Endothelial cell of umbilical vein (primary cell): ENCODE data around the gene ZG16. TPM values are rescaled to one million over a fixed set of nuclear protein-coding genes. Genes with fewer than 3 reads are reported as not detected.

Experiments
- BruUV-seq: library from RNA; stranded (reverse); fragments of 400-500 nt; replicated peaks from 2 replicates; lab custom pipeline; 2021; lab: Mats Ljungman, UMichigan
- CTCF ChIA-PET: fragments of 300-600, 350-600 bp; sonication (Branson Sonifier 250); formaldehyde crosslinking; loops from one replicate; lab custom pipeline; 2021; ENCODE audit warnings: antibody characterized with exemption, inconsistent platforms; lab: Charles Lee
- POLR2A ChIA-PET: fragments of 300-600, 350-600 bp; sonication (Branson Sonifier 250); formaldehyde crosslinking; loops from one replicate; lab custom pipeline; 2021; ENCODE audit warnings: antibody characterized with exemption, inconsistent platforms; lab: Charles Lee
- DNase-seq: peaks from one replicate; pipeline ENCODE4 v3.0.0-alpha.2; 2011; ENCODE audit warnings: low read depth, low spot score
- FAIRE-seq: peaks from 2 replicates; lab custom pipeline; 2011; peaks lifted over from hg19 to GRCh38; lab: Jason Lieb, UNC
- H2AFZ ChIP-seq: 2 replicates; pipeline ENCODE4 v1.6.0; 2012; ENCODE audit warnings: low read depth, low read length, control low read depth, inconsistent platforms
- H3K27ac ChIP-seq: 2 replicates; pipeline ENCODE4 v1.5.1; 2011; ENCODE audit warnings: low read depth, mild to moderate bottlenecking, control low read depth, low read length, moderate library complexity; ENCODE audit not compliant: insufficient read depth
- H3K27me3 ChIP-seq, 2 experiments: 2 replicates each; pipeline versions ENCODE4 v1.6.0 to v1.6.1; 2011; ENCODE audit warnings: low read length in 2 of 2, mixed read lengths in 1 of 2; ENCODE audit not compliant: control insufficient read depth in 2 of 2, insufficient read depth in 2 of 2
- H3K36me3 ChIP-seq, 2 experiments: 2 replicates in 1 of 2; 3 replicates in 1 of 2; pipeline ENCODE4 v1.5.1; 2011; ENCODE audit warnings: low read length in 2 of 2, mild to moderate bottlenecking in 1 of 2, moderate library complexity in 1 of 2; ENCODE audit not compliant: control insufficient read depth in 2 of 2, insufficient read depth in 2 of 2; ENCODE audit errors: extremely low read depth in 1 of 2
- H3K4me1 ChIP-seq: 3 replicates; pipeline ENCODE4 v1.5.1; 2011; ENCODE audit warnings: mild to moderate bottlenecking, low read length; ENCODE audit not compliant: control insufficient read depth, insufficient read depth; ENCODE audit errors: extremely low read depth
- H3K4me2 ChIP-seq: 2 replicates; pipeline ENCODE4 v1.6.1; 2011; ENCODE audit warnings: low read length, control low read depth, mixed read lengths; ENCODE audit not compliant: insufficient read depth
- H3K4me3 ChIP-seq, 3 experiments: fragments of 200-600 bp in 1 of 3; sonication (generic), shearing (Covaris generic) in 1 of 3; replicated peaks in 1 of 3; 2 replicates each; pipeline ENCODE4 v1.5.1; 2011 to 2016; ENCODE audit warnings: control low read depth in 3 of 3, low read length in 3 of 3, mild to moderate bottlenecking in 2 of 3, inconsistent platforms in 1 of 3, low read depth in 1 of 3, moderate library complexity in 1 of 3; ENCODE audit not compliant: insufficient read depth in 1 of 3
- H3K79me2 ChIP-seq: 2 replicates; pipeline ENCODE4 v1.6.0; 2012; ENCODE audit warnings: low read length, inconsistent platforms; ENCODE audit not compliant: control insufficient read depth, insufficient read depth
- H3K9ac ChIP-seq: replicated peaks from 2 replicates; pipeline ENCODE3; 2011; ENCODE audit warnings: low read length, control low read depth; ENCODE audit not compliant: insufficient read depth; ENCODE audit errors: extremely low read depth
- H3K9me1 ChIP-seq: replicated peaks from 3 replicates; pipeline ENCODE4 v1.6.0; 2011; ENCODE audit warnings: mild to moderate bottlenecking, low read length; ENCODE audit not compliant: control insufficient read depth, insufficient read depth; ENCODE audit errors: extremely low read depth
- H3K9me3 ChIP-seq: replicated peaks from 2 replicates; pipeline ENCODE4 v1.5.1; 2012; ENCODE audit warnings: low read length, inconsistent platforms; ENCODE audit not compliant: control insufficient read depth, insufficient read depth
- H4K20me1 ChIP-seq: replicated peaks from 2 replicates; pipeline ENCODE3; 2011; ENCODE audit warnings: mild to moderate bottlenecking, low read length; ENCODE audit not compliant: control insufficient read depth, insufficient read depth; ENCODE audit errors: extremely low read depth
- EZH2 ChIP-seq: IDR thresholded peaks from 2 replicates; pipeline ENCODE4 v1.6.1; 2012; ENCODE audit warnings: borderline replicate concordance, low read depth, mild to moderate bottlenecking, moderate library complexity, low read length, inconsistent platforms; ENCODE audit not compliant: severe bottlenecking
- FOS ChIP-seq: IDR thresholded peaks from 2 replicates; pipeline ENCODE4 v1.6.1; 2011; ENCODE audit warnings: mild to moderate bottlenecking, low read length, moderate library complexity, borderline replicate concordance; ENCODE audit not compliant: insufficient read depth
- JUN ChIP-seq: IDR thresholded peaks from 2 replicates; pipeline ENCODE4 v1.6.1; 2011; ENCODE audit warnings: borderline replicate concordance, low read depth; ENCODE audit not compliant: insufficient read length, insufficient read depth
- MYC ChIP-seq: IDR thresholded peaks from one replicate; pipeline ENCODE4 v1.6.1; 2011; ENCODE audit warnings: mild to moderate bottlenecking, low read depth, low read length
- POLR2A ChIP-seq: IDR thresholded peaks from 2 replicates; pipeline ENCODE4 v1.6.1; 2012; ENCODE audit warnings: low read depth, mild to moderate bottlenecking, control low read depth, low read length
- POLR2AphosphoS5 ChIP-seq: IDR thresholded peaks from 2 replicates; pipeline ENCODE4 v1.6.1; 2012; ENCODE audit warnings: low read depth, mild to moderate bottlenecking, control low read depth, low read length, moderate library complexity; ENCODE audit not compliant: insufficient read depth
- dilution Hi-C: fragments of 300-500 bp; cut with MboI; formaldehyde crosslinking; loops from one replicate; pipeline ENCODE4 v1.15.0; 2019; ENCODE audit warnings: low sequenced_read_pairs; ENCODE audit not compliant: extremely low pct_ligation_motif_present
- intact Hi-C: fragments of 100-400 bp; cut with micrococcal nuclease; formaldehyde crosslinking; loops from one replicate; pipeline ENCODE4 v1.10.0; 2022
- polyA plus RNA-seq, 4 experiments: library from polyadenylated mRNA; depleted of rRNA in 3 of 4; stranded (reverse) in 3 of 4; unstranded in 1 of 4; fragments of >200 nt; gene quantifications; 2 replicates each; pipeline versions ENCODE4 v1.2.1 to v1.2.3, GENCODE V29; 2011 to 2012; ENCODE audit warnings: missing spikeins in 1 of 4
- total RNA-seq: library from RNA; stranded (reverse); gene quantifications from 2 replicates; pipeline ENCODE4 v1.2.3, GENCODE V29; 2021
- TF ChIP-seq, protein P1 (sequence below), 2 donors: IDR thresholded peaks; 1 replicate in 1 of 2; 2 replicates in 1 of 2; pipeline ENCODE4 v1.5.1; 2011; ENCODE audit warnings: low read length in 2 of 2, mild to moderate bottlenecking in 2 of 2, moderate library complexity in 2 of 2, control low read depth in 1 of 2, inconsistent platforms in 1 of 2, low read depth in 1 of 2; ENCODE audit not compliant: insufficient read depth in 1 of 2; ENCODE audit errors: extremely low read depth in 1 of 2

The ZG16 gene
- total and polyA plus RNA-seq, 2 donors (not counting 3 experiments of a cell fraction or from before 2014, with no cell fraction given): not detected

DNA sequence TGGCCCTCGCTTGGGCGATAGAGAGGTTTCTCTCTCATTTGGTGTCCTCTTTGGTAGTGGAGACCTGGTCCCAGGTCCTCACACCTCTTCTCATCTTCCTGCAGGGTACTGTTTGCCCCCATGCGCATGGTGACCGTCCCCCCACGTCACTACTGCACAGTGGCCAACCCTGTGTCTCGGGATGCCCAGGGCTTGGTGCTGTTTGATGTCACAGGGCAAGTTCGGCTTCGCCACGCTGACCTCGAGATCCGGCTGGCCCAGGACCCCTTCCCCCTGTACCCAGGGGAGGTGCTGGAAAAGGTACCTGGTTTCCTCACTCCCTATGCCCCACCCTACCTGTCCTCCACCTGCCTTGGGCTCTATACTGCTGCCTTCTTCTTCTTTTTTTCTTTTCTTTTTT is 52.7 kb downstream of the ZG16 start:
- no peaks in the 10 kb centered on the region for H4K20me1 ChIP-seq
- CTCF ChIA-PET: no interaction called here
- no peak overlapping the region for H2AFZ ChIP-seq
- TF ChIP-seq POLR2AphosphoS5 (no peak), JUN (no peak), MYC (no peak), EZH2 (no peak), FOS (no peak), POLR2A (no peak)
- TF ChIP-seq, protein P1, sequence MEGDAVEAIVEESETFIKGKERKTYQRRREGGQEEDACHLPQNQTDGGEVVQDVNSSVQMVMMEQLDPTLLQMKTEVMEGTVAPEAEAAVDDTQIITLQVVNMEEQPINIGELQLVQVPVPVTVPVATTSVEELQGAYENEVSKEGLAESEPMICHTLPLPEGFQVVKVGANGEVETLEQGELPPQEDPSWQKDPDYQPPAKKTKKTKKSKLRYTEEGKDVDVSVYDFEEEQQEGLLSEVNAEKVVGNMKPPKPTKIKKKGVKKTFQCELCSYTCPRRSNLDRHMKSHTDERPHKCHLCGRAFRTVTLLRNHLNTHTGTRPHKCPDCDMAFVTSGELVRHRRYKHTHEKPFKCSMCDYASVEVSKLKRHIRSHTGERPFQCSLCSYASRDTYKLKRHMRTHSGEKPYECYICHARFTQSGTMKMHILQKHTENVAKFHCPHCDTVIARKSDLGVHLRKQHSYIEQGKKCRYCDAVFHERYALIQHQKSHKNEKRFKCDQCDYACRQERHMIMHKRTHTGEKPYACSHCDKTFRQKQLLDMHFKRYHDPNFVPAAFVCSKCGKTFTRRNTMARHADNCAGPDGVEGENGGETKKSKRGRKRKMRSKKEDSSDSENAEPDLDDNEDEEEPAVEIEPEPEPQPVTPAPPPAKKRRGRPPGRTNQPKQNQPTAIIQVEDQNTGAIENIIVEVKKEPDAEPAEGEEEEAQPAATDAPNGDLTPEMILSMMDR (IDR thresholded peaks at IDR 0.05; ENCODE audit: extremely low read depth in 1 of 2, insufficient read depth in 1 of 2, low read depth in 1 of 2, low read length in 2 of 2): no peak
- no TSS peak for BruUV-seq
- H3K79me2 ChIP-seq: peaks cover 8% of the 10 kb centered on the region
- no peak overlapping the region for H3K27ac ChIP-seq
- no peaks in the 10 kb centered on the region for H3K9me1 ChIP-seq
- no peak overlapping the region for H3K4me3 ChIP-seq
- dilution Hi-C loops (no loop called here), intact Hi-C loops (no loop called here)
- no peak overlapping the region for H3K9ac ChIP-seq
- POLR2A ChIA-PET: no interaction called here
- H3K4me2 ChIP-seq: no peak overlapping the region
- H3K27me3 ChIP-seq: no peaks in the 10 kb centered on the region
- H3K36me3 ChIP-seq: peaks cover 0 to 14% of the 10 kb centered on the region in 2 experiments
- no peaks in the 10 kb centered on the region for H3K9me3 ChIP-seq
- peaks cover 4% of the 10 kb centered on the region for H3K4me1 ChIP-seq
- FAIRE-seq: no peak
- no peak for DNase-seq
